A549 treated with CORT108297 at 1 μM for 4 hours (cell line): ENCODE measurements around the gene GNPNAT1. TPM values are rescaled to one million over a fixed set of nuclear protein-coding genes. Genes with fewer than 3 reads are reported as not detected.

Experiments used
- total RNA-seq: library from RNA; stranded (reverse); fragments of 200-300 nt; extraction: Qiagen RNA extraction; gene quantifications from 5 replicates; pipeline ENCODE4 v1.2.3, GENCODE V29; 2022

Gene GNPNAT1
- 41.5 to 47.2 TPM (median 45.3 TPM) in 5 replicates for total RNA-seq

GRCh38 chr14:52791223-52792096, at the start of gene GNPNAT1:
GNPNAT1 (minus strand) TSS chr14:52791607; CDS start chr14:52784650, 6,957 bp downstream.

GRCh38 chr14:52729925-52730708, 61.3 kb downstream of the GNPNAT1 start, which contains the start of gene STYX:
STYX (plus strand) TSS chr14:52730166; CDS start chr14:52730475, 309 bp downstream.

Other genes starting within 250 kb of the GNPNAT1 start
- 0.80 to 1.2 TPM (median 1.2 TPM) in 5 replicates for gene TXNDC16, start 239.1 kb downstream of the GNPNAT1 start, total RNA-seq
- 0.07 to 0.16 TPM (median 0.10 TPM) in 5 replicates for gene GPR137C, start 238.8 kb downstream of the GNPNAT1 start, total RNA-seq
- gene ERO1A, start 96.0 kb downstream of the GNPNAT1 start, total RNA-seq, result 45.7 to 60.3 TPM (median 52.2 TPM) in 5 replicates
- 79.0 to 123 TPM (median 84.1 TPM) in 5 replicates for gene PSMC6, start 84.4 kb downstream of the GNPNAT1 start, total RNA-seq
- 4.8 to 6.0 TPM (median 5.6 TPM) in 5 replicates for gene STYX, start 61.4 kb downstream of the GNPNAT1 start, total RNA-seq
- 31.0 to 50.3 TPM (median 39.8 TPM) in 5 replicates for gene FERMT2, start 159.4 kb upstream of the GNPNAT1 start, total RNA-seq